GM19372 (cell line): ENCODE data around the gene SLC25A28.

ENCODE experiments used
- ATAC-seq: cut with Tn5 transposase; IDR thresholded peaks from one replicate; pipeline ENCODE4 v1.9.1; 2021; ENCODE audit warnings: mild to moderate bottlenecking, low read depth, moderate library complexity; ENCODE audit not compliant: unreplicated experiment

SLC25A28 gene

GRCh38 chr10:99619851-99620710 lies at the start of gene SLC25A28:
TSS of gene SLC25A28 (minus strand) at chr10:99620439. CDS start at chr10:99620335, 104 bp downstream.
- peak; percentile 0 for ATAC-seq

- no peak for ATAC-seq
These were observed 47.0 kb upstream of the SLC25A28 start for GRCh38 chr10:99667108-99667751.

GRCh38 chr10:99665304-99665703 lies 45.1 kb upstream of the SLC25A28 start:
- ATAC-seq: no peak

- no peak for ATAC-seq
These were observed 41.1 kb upstream of the SLC25A28 start for GRCh38 chr10:99661377-99661763.

GRCh38 chr10:99660662-99661376 lies 40.6 kb upstream of the SLC25A28 start:
- no peak for ATAC-seq

- no peak for ATAC-seq
These were observed 39.7 kb upstream of the SLC25A28 start for GRCh38 chr10:99659868-99660366.

GRCh38 chr10:99659031-99659867 lies 39.0 kb upstream of the SLC25A28 start, which contains the start of gene ENTPD7:
TSS of gene ENTPD7 (plus strand) at chr10:99659509. CDS start at chr10:99659957, 448 bp downstream.
- ATAC-seq: peak; percentile 99

GRCh38 chr10:99658622-99659030 lies 38.4 kb upstream of the SLC25A28 start:
- peak; percentile 6 for ATAC-seq

GRCh38 chr10:99656199-99657064 lies 36.2 kb upstream of the SLC25A28 start:
- ATAC-seq: no peak

GRCh38 chr10:99654390-99655175 lies 34.3 kb upstream of the SLC25A28 start:
- ATAC-seq: no peak

GRCh38 chr10:99652800-99653390 lies 32.7 kb upstream of the SLC25A28 start:
- ATAC-seq: no peak

GRCh38 chr10:99648717-99649116 lies 28.5 kb upstream of the SLC25A28 start:
- no peak for ATAC-seq

GRCh38 chr10:99647601-99648151 lies 27.4 kb upstream of the SLC25A28 start:
- ATAC-seq: no peak

GRCh38 chr10:99633832-99634231 lies 13.6 kb upstream of the SLC25A28 start:
- ATAC-seq: no peak

GRCh38 chr10:99631496-99631895 lies 11.3 kb upstream of the SLC25A28 start:
- ATAC-seq: no peak

GRCh38 chr10:99630991-99631390 lies 10.8 kb upstream of the SLC25A28 start:
- ATAC-seq: no peak

- ATAC-seq: no peak
These were observed 10.2 kb upstream of the SLC25A28 start for GRCh38 chr10:99630433-99630832.

- no peak for ATAC-seq
These were observed 9.4 kb upstream of the SLC25A28 start for GRCh38 chr10:99629625-99629978.
